ENCODE data around the gene MXRA7.
"Not testable (repeated sequence)": the region's sequence is repeated elsewhere in the genome, so short reads cannot be mapped to it uniquely, and the experiment has no call there.

Gene MXRA7

DNA sequence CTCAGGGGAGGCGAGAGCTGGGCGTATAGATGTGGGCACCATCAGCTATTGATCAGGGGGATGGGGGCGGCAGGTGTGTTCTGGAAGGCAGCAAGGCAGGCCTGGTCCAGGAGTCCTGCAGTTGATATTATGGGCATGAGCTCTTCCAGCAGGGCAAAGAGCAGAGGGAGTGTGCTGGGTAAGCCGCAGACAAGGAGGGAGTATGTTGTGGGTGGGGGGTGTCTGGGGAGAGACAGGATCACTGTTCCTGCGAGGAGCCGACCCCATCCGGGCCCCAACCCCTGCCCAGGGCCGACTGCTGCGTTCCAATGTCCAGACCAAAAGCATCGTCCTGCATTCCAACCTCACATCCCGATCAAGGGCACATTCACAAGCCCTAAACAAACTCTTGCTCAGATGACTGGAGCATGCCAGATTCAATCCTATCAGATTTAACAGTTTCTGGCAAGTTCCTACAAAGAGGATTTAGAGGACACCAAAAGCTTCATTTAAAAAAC lies 9.2 kb downstream of the MXRA7 start:
- TF ChIP-seq ZFX (IDR thresholded peaks at IDR 0.05), result no peak
- TF ChIP-seq, protein P1, sequence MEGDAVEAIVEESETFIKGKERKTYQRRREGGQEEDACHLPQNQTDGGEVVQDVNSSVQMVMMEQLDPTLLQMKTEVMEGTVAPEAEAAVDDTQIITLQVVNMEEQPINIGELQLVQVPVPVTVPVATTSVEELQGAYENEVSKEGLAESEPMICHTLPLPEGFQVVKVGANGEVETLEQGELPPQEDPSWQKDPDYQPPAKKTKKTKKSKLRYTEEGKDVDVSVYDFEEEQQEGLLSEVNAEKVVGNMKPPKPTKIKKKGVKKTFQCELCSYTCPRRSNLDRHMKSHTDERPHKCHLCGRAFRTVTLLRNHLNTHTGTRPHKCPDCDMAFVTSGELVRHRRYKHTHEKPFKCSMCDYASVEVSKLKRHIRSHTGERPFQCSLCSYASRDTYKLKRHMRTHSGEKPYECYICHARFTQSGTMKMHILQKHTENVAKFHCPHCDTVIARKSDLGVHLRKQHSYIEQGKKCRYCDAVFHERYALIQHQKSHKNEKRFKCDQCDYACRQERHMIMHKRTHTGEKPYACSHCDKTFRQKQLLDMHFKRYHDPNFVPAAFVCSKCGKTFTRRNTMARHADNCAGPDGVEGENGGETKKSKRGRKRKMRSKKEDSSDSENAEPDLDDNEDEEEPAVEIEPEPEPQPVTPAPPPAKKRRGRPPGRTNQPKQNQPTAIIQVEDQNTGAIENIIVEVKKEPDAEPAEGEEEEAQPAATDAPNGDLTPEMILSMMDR (conservative IDR thresholded peaks at IDR 0.05), result no peak
- H3K27ac ChIP-seq, result no peak overlapping the region

DNA sequence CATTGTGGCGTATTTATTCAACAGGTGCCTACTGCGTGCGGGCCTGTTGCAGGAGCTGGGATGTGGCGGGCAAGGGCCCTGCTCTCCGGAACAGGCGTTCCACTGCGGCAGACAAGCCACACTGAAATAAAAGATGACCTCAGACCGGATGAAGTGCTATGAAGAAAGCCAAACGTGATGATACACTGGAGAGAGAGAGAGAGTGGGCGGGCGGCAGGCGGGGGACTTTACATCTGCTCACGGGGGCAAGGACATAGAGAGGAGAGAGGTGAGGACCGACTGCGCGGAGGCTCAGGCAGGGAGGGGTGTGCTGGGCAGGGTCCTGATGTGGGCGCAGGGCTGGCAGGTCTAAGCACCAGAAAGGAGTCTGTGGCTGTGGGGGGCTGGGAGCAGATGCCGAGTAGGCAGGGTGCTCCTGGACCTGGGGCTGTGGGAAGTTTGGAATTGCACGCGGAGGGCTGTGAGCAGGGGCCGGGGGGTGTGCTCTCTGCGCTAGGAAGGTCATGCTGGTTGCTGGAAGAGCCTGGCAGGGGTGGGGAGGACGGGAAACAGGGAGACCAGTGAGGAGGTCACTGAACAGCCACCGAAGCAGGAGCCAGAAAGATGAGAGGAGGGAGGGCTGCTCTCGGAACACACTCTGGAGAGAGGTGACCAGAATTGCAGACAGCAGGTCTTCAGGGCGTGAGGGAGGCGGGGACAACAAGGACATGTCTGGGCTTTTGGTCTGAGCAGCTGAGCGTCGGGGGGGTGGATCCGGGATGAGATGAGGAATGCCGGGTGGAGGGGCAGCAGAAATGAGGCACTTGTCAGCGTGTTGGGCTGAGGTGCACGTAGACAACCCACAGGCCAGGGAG lies 9.9 kb downstream of the MXRA7 start:
- TF ChIP-seq, protein P1 (conservative IDR thresholded peaks at IDR 0.05), result no peak
- no peak for TF ChIP-seq ZFX (IDR thresholded peaks at IDR 0.05)
- H3K27ac ChIP-seq, result no peak overlapping the region

- H3K27ac ChIP-seq, result no peak overlapping the region
- no peak for TF ChIP-seq ZFX (IDR thresholded peaks at IDR 0.05)
- TF ChIP-seq, protein P1 (conservative IDR thresholded peaks at IDR 0.05), result no peak
Observed at GRCh38 chr17:76700270-76700616, 10.5 kb downstream of the MXRA7 start.

DNA sequence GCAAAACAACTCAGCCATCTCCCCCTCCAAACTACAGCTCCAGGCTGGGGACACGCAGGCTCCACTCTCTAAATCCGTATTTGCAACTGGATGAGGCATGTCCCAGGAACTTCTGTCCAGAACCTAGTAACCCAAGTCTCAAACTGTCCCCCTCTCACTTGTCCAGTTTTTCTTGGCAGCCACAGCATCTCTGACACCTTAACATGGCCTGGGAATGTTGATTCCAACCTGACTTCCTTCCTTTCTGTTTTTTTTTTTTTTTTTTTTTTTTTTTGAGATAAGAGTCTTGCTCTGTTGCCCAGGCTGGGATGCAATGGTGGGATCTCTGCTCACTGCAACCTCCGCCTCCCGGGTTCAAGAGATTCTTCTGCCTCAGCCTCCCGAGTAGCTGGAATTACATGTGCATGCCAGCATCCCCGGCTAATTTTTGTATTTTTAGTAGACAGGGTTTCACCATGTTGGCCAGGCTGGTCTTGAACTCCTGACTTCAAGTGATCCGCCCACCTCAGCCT lies 12.2 kb downstream of the MXRA7 start:
- not testable (repeated sequence) for H3K27ac ChIP-seq

- TF ChIP-seq ZFX (IDR thresholded peaks at IDR 0.05), result no peak
- TF ChIP-seq, protein P1 (conservative IDR thresholded peaks at IDR 0.05), result no peak
- H3K27ac ChIP-seq, result no peak overlapping the region
Observed at GRCh38 chr17:76697702-76698465, 12.9 kb downstream of the MXRA7 start.

DNA sequence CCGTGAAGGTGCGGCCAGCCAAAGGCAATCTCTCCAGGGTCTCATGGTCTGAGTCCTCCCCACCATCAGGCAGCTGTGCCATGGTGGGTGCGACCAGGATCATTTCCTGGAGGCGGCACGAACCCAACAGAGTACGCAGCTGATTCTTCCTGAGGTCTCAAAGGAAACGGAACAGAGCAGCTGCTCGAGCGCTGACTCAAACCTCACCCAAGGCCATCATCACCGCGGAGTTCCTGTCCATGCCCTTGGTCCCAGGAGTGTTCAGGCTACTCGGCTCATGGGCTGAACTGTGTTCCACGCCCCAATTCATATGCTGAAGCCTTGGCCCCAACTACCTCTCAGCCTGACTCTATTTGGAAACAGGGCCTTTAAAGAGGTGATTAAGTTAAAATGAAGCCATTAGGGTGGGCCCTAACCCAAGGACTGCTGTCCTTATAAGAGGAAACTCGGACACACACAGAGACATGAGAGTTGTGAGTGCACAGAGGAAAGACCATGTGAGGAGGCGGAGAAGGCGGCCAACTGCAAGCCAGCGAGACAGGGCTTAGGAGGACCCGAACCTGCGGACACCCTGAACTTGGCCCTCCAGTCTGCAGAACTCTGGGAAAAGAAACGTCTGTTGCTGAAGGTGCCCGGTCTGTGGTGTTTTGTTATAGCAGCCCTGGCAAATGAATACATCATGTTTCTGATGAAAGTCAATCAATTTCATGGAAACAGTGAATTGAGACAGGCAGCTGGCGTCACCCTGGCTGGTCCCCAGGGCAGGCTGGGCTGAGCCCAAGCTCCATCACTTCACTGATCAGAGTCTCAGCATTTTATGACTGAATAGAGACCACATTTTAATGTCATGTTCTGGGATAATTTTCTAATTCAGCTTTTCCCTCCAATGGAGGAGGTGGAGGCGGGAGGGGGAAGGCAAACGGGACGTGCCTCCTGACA lies 13.7 kb downstream of the MXRA7 start:
- TF ChIP-seq, protein P1 (conservative IDR thresholded peaks at IDR 0.05), result no peak
- TF ChIP-seq ZFX (IDR thresholded peaks at IDR 0.05), result no peak
- H3K27ac ChIP-seq, result no peak overlapping the region
